Thyroid gland (tissue), 4 donors: ENCODE measurements around the gene DARS1. TPM values are rescaled to one million over a fixed set of nuclear protein-coding genes. Genes with fewer than 3 reads are reported as not detected.
"Not testable (repeated sequence)": the region's sequence is repeated elsewhere in the genome, so short reads cannot be mapped to it uniquely, and the experiment has no call there.

Experiments
- DNase-seq, 2 donors: peaks; one replicate each; pipeline ENCODE4 v3.0.0-alpha.2; 2019
- H3K27ac ChIP-seq, 3 donors: fragments of 200-600 bp; sonication (generic); 1 replicate in 2 of 3; 2 replicates in 1 of 3; pipeline ENCODE4 v1.5.1; 2016 to 2019; ENCODE audit warnings: mild to moderate bottlenecking in 1 of 3, moderate library complexity in 1 of 3
- H3K27me3 ChIP-seq: fragments of 200-600 bp; sonication (generic); one replicate; pipeline ENCODE4 v1.5.1; 2019
- H3K36me3 ChIP-seq, 2 donors: fragments of 200-600 bp; sonication (generic); one replicate each; pipeline ENCODE4 v1.5.1; 2016 to 2019
- H3K4me1 ChIP-seq, 2 donors: fragments of 200-600 bp; sonication (generic); one replicate each; pipeline ENCODE4 v1.5.1; 2017 to 2019
- H3K4me3 ChIP-seq, 3 donors: fragments of 200-600 bp; sonication (generic); replicated peaks in 1 of 3; 1 replicate in 2 of 3; 2 replicates in 1 of 3; pipeline ENCODE4 v1.5.1; 2016; ENCODE audit warnings: mild to moderate bottlenecking in 1 of 3
- H3K9me3 ChIP-seq: fragments of 200-600 bp; sonication (generic); one replicate; pipeline ENCODE4 v1.5.1; 2017
- POLR2A ChIP-seq, 2 donors: fragments of 450-650 bp; IDR thresholded peaks; one replicate each; pipeline ENCODE4 v1.6.1; 2017; ENCODE audit warnings: antibody characterized with exemption in 2 of 2, mild to moderate bottlenecking in 2 of 2, moderate library complexity in 1 of 2
- WGBS, 2 donors: methylation state at CpG; one replicate each; pipeline ENCODE4 v1.1.5; 2017; 5-methylcytosine and 5-hydroxymethylcytosine counted together
- intact Hi-C: fragments of 100-400 bp; cut with DNase I; formaldehyde crosslinking; loops from one replicate; pipeline ENCODE4 v1.15.1; 2023
- total RNA-seq, 4 donors: library from RNA; depleted of rRNA; stranded (reverse); fragments of >200 nt; gene quantifications; one replicate each; pipeline ENCODE4 v1.2.3, GENCODE V29; 2016
- TF ChIP-seq, protein P1 (sequence below), 6 experiments: fragments of 200-600 bp in 3 of 6; fragments of 450-650 bp in 3 of 6; sonication (generic) in 3 of 6; IDR thresholded peaks; one replicate each; pipeline ENCODE4 v1.5.1; 2016 to 2019; ENCODE audit warnings: antibody characterized with exemption in 6 of 6, mild to moderate bottlenecking in 2 of 6, inconsistent platforms in 1 of 6, moderate library complexity in 1 of 6

DARS1 gene
- total RNA-seq, 4 donors from 2014 or later: 69.6 to 94.4 (median 75.9) TPM

DNA sequence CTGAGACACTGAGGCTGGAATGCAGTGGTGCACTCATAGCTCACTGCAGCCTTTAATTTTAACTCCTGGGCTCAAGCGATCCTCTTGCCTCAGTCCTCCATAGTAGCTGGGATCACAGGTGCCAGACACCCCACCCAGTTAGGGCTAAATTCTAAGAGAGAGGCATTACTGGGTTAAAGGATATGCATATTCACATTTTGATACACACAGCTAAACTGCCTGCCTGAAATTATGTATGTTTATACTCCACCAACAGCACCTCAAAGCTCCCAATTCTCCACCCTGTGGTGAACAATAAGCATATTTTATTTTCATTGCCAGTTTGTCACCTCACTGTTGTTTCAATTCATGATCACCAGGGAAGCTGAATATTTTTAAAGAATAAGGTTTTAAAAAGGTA, 90.5 kb downstream of the DARS1 start:
- Histone ChIP-seq H3K4me3 (no peak overlapping the region), H3K27me3 (no peaks in the 10 kb centered on the region), H3K4me1 (peaks cover 4 to 5% of the 10 kb centered on the region in 2 donors), H3K27ac (no peak overlapping the region), H3K9me3 (no peaks in the 10 kb centered on the region), H3K36me3 (no peaks in the 10 kb centered on the region)
- 89 to 93% methylated on average over 1 of the region's 1 CpG for WGBS, 2 donors
- DNase-seq: no peak
- TF ChIP-seq, protein P1, sequence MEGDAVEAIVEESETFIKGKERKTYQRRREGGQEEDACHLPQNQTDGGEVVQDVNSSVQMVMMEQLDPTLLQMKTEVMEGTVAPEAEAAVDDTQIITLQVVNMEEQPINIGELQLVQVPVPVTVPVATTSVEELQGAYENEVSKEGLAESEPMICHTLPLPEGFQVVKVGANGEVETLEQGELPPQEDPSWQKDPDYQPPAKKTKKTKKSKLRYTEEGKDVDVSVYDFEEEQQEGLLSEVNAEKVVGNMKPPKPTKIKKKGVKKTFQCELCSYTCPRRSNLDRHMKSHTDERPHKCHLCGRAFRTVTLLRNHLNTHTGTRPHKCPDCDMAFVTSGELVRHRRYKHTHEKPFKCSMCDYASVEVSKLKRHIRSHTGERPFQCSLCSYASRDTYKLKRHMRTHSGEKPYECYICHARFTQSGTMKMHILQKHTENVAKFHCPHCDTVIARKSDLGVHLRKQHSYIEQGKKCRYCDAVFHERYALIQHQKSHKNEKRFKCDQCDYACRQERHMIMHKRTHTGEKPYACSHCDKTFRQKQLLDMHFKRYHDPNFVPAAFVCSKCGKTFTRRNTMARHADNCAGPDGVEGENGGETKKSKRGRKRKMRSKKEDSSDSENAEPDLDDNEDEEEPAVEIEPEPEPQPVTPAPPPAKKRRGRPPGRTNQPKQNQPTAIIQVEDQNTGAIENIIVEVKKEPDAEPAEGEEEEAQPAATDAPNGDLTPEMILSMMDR (IDR thresholded peaks at IDR 0.05): no peak
- TF ChIP-seq POLR2A (IDR thresholded peaks at IDR 0.05): no peak
- intact Hi-C loops: no loop called here

DNA sequence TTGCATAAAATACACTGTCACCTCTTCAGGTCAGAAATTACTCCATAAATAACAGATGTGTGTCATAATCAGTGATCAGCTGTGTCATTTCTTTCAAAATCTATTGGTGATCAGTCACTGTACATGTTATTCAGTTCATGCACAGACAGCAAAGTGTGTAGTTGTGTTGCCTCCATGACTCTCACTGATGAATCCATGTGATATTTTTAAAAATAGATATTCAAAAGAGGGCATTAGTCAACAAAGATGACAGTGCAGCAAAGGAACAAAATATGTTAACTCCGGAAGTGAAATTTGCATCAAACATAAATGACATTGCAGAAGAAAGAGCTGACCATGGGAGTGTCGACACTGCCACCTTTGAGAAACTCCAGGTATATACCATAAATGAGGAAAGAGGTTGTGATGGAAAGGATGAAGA, 92.0 kb downstream of the DARS1 start:
- 89 to 91% methylated on average over 2 of the region's 2 CpGs for WGBS, 2 donors
- H3K4me1 ChIP-seq: no peaks in the 10 kb centered on the region
- H3K36me3 ChIP-seq: no peaks in the 10 kb centered on the region
- no peaks in the 10 kb centered on the region for H3K9me3 ChIP-seq
- TF ChIP-seq, protein P1 (IDR thresholded peaks at IDR 0.05): no peak
- TF ChIP-seq POLR2A (IDR thresholded peaks at IDR 0.05): no peak
- no peak overlapping the region for H3K4me3 ChIP-seq
- intact Hi-C loops: no loop called here
- H3K27me3 ChIP-seq: no peaks in the 10 kb centered on the region
- H3K27ac ChIP-seq: no peak overlapping the region
- DNase-seq: no peak

DNA sequence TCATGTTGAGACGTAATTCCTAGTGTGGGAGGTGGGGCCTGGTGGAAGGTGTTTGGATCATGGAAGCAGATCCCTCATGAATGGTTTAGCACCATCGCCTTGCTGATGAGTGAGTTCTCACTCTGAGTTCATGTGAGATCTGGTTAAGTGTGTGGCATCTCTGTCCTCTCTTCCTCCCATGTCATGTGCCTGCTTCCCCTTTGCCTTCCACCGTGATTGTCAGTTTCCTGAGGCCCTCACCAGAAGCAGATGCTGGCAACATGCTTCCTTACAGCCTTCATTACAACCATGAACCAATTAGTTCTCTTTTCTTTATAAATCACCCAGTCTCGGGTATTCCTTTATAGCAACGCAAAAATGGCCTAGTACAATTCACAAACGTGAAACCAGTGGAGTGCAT, 94.6 kb downstream of the DARS1 start:
- no peaks in the 10 kb centered on the region for H3K27me3 ChIP-seq
- TF ChIP-seq, protein P1 (IDR thresholded peaks at IDR 0.05): no peak
- TF ChIP-seq POLR2A (IDR thresholded peaks at IDR 0.05): no peak
- no peaks in the 10 kb centered on the region for H3K9me3 ChIP-seq
- DNase-seq: no peak
- 79 to 83% methylated on average over 6 of the region's 6 CpGs for WGBS, 2 donors
- H3K27ac ChIP-seq: no peak overlapping the region
- H3K4me1 ChIP-seq: no peaks in the 10 kb centered on the region
- intact Hi-C loops: no loop called here
- no peaks in the 10 kb centered on the region for H3K36me3 ChIP-seq
- H3K4me3 ChIP-seq: no peak overlapping the region

DNA sequence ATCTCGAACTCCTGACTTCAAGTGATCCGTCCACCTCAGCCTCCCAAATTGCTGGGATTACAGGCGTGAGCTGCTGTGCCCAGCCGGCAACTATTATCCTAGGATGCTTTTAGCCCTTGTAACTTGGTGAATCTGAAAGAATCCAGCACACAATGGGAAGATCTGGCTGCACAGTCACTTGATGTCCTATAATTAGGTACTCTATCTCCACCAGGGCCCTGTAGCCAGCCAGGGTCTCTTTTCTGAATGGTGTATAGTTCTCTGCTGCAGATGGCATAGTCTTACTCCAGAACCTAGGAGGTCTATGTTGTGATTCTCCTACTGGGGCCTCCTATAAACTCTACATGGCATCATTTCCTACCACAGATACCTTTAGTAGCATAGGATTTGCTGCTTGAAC, 95.3 kb downstream of the DARS1 start:
- no peak overlapping the region for H3K27ac ChIP-seq
- 96 to 98% methylated on average over 4 of the region's 4 CpGs for WGBS, 2 donors
- H3K36me3 ChIP-seq: no peaks in the 10 kb centered on the region
- no peaks in the 10 kb centered on the region for H3K9me3 ChIP-seq
- intact Hi-C loops: no loop called here
- H3K27me3 ChIP-seq: no peaks in the 10 kb centered on the region
- no peak overlapping the region for H3K4me3 ChIP-seq
- no peaks in the 10 kb centered on the region for H3K4me1 ChIP-seq
- no peak for DNase-seq
- TF ChIP-seq POLR2A (IDR thresholded peaks at IDR 0.05): no peak
- TF ChIP-seq, protein P1 (IDR thresholded peaks at IDR 0.05): no peak

DNA sequence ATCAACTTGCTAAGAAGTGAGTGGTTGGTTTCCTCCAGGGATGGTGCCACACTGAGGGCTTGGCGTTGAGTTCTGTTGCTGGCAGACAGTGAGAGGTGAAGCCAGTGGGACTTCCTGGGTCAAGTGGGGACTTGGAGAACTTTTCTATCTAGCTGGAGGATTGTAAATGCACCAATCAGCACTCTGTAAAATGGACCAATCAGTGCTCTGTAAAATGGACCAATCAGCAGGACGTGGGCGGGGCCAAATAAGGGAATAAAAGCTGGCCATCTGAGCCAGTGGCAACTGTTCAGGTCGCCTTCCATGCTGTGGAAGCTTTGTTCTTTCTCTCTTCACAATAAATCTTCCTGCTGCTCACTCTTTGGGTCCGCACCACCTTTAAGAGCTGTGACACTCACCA, 96.8 kb downstream of the DARS1 start:
- H3K9me3 ChIP-seq, H3K4me1 ChIP-seq, intact Hi-C loops, DNase-seq, H3K27me3 ChIP-seq, H3K4me3 ChIP-seq, H3K36me3 ChIP-seq, H3K27ac ChIP-seq: not testable (repeated sequence)
- 96 to 97% methylated on average over 5 of the region's 5 CpGs for WGBS, 2 donors

DNA sequence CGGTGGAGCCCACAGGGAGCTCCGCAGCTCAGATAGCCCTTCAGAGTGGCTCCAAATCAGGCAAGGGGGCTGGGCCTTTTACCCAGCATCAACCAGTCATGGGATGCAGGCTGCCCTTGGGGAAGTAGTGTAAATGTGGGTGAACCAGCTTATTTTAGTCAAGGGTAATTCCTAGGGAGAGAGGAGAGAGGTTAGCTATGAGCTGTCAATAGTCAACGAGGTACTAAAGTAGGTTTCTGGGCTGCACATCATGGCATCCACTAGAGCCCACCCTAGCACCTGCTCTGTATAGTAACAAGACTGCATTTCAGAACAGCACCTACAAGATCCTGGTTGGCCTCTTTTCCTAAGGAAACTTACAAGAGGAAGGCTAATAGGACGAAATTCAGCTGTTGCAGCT, 99.7 kb downstream of the DARS1 start:
- 84 to 95% methylated on average over 4 of the region's 4 CpGs for WGBS, 2 donors
- DNase-seq: no peak
- no peaks in the 10 kb centered on the region for H3K36me3 ChIP-seq
- TF ChIP-seq POLR2A (IDR thresholded peaks at IDR 0.05): no peak
- TF ChIP-seq, protein P1 (IDR thresholded peaks at IDR 0.05): no peak
- intact Hi-C loops: no loop called here
- no peaks in the 10 kb centered on the region for H3K9me3 ChIP-seq
- H3K27me3 ChIP-seq: no peaks in the 10 kb centered on the region
- no peaks in the 10 kb centered on the region for H3K4me1 ChIP-seq
- no peak overlapping the region for H3K4me3 ChIP-seq
- H3K27ac ChIP-seq: no peak overlapping the region
